ENCODE results near the gene GINS2.
A peak's percentile ranks its signal among the peaks of the same experiment; 100 is the strongest.

The GINS2 gene

GRCh38 chr16:85653290-85653891 lies 35.4 kb downstream of the GINS2 start:
- no peak for DNase-seq

- peak; percentile 68 for DNase-seq
Measured at GRCh38 chr16:85652431-85653221, 36.1 kb downstream of the GINS2 start.

- peak; percentile 22 for DNase-seq
Measured at GRCh38 chr16:85651629-85652430, 36.9 kb downstream of the GINS2 start.

GRCh38 chr16:85650844-85651628 lies 37.7 kb downstream of the GINS2 start:
- DNase-seq: no peak

GRCh38 chr16:85650135-85650843 lies 38.5 kb downstream of the GINS2 start:
- DNase-seq: no peak

GRCh38 chr16:85649411-85650134 lies 39.2 kb downstream of the GINS2 start:
- DNase-seq: no peak

- DNase-seq: no peak
Measured at GRCh38 chr16:85648805-85649204, 39.9 kb downstream of the GINS2 start.

- no peak for DNase-seq
Measured at GRCh38 chr16:85648070-85648714, 40.6 kb downstream of the GINS2 start.

GRCh38 chr16:85646976-85647375 lies 41.8 kb downstream of the GINS2 start:
- no peak for DNase-seq

- no peak for DNase-seq
Measured at GRCh38 chr16:85646358-85646907, 42.3 kb downstream of the GINS2 start.

GRCh38 chr16:85645021-85645589 lies 43.6 kb downstream of the GINS2 start:
- no peak for DNase-seq

GRCh38 chr16:85644093-85644712 lies 44.6 kb downstream of the GINS2 start:
- no peak for DNase-seq

- DNase-seq: no peak
Measured at GRCh38 chr16:85643631-85644030, 45.1 kb downstream of the GINS2 start.

- no peak for DNase-seq
Measured at GRCh38 chr16:85642762-85643358, 45.9 kb downstream of the GINS2 start.

GRCh38 chr16:85641776-85642176 lies 47.0 kb downstream of the GINS2 start:
- no peak for DNase-seq

- DNase-seq: no peak
Measured at GRCh38 chr16:85641305-85641704, 47.4 kb downstream of the GINS2 start.

- no peak for DNase-seq
Measured at GRCh38 chr16:85640585-85640984, 48.2 kb downstream of the GINS2 start.

GRCh38 chr16:85640254-85640558 lies 48.5 kb downstream of the GINS2 start:
- DNase-seq: no peak

- peak; percentile 23 for DNase-seq
Measured at GRCh38 chr16:85639529-85640253, 49.1 kb downstream of the GINS2 start.

All from fibroblast of skin of back (primary cell).